ENCODE data around the gene MELTF.

MELTF gene

GRCh38 chr3:196975349-196975748 is 54.3 kb downstream of the MELTF start:
- no peaks in the 10 kb centered on the region for H4K20me1 ChIP-seq (ENCODE audit: insufficient read depth, low read length)
- H3K27me3 ChIP-seq (ENCODE audit: low read depth, low read length), result 0 out of 2 replicates have a peak, but pooled peaks cover 3% of the 10 kb centered on the region
- H3K79me2 ChIP-seq (ENCODE audit: low read length), result no peaks in the 10 kb centered on the region
- H3K27ac ChIP-seq (ENCODE audit: low read length), result no peak overlapping the region
- H3K4me3 ChIP-seq (ENCODE audit: low read length), result no peak overlapping the region
- H3K4me1 ChIP-seq (ENCODE audit: low read length), result no peaks in the 10 kb centered on the region
- H3K36me3 ChIP-seq (replicated peaks; ENCODE audit: low read depth, low read length), result no peaks in the 10 kb centered on the region
- H3K4me2 ChIP-seq (ENCODE audit: low read length), result no peak overlapping the region
- H3K9ac ChIP-seq (ENCODE audit: low read length), result no peak overlapping the region
- TF ChIP-seq EZH2phosphoT487 (IDR thresholded peaks at IDR 0.05; ENCODE audit: low read depth) (no peak), CTCF (IDR thresholded peaks at IDR 0.05; ENCODE audit: low read depth, low read length) (no peak)
- H3K9me3 ChIP-seq (ENCODE audit: insufficient read depth, low read length), result no peaks in the 10 kb centered on the region
- H2AFZ ChIP-seq (ENCODE audit: low read depth, low read length), result no peak overlapping the region

- no peaks in the 10 kb centered on the region for H3K9me3 ChIP-seq (ENCODE audit: insufficient read depth, low read length)
- no peak overlapping the region for H3K27ac ChIP-seq (ENCODE audit: low read length)
- H2AFZ ChIP-seq (ENCODE audit: low read depth, low read length), result no peak overlapping the region
- no peaks in the 10 kb centered on the region for H3K36me3 ChIP-seq (replicated peaks; ENCODE audit: low read depth, low read length)
- H4K20me1 ChIP-seq (ENCODE audit: insufficient read depth, low read length), result no peaks in the 10 kb centered on the region
- H3K4me1 ChIP-seq (ENCODE audit: low read length), result peaks cover 3% of the 10 kb centered on the region; the same call in 1 of the 2 replicates
- H3K4me3 ChIP-seq (ENCODE audit: low read length), result no peak overlapping the region
- TF ChIP-seq EZH2phosphoT487 (IDR thresholded peaks at IDR 0.05; ENCODE audit: low read depth) (no peak), CTCF (IDR thresholded peaks at IDR 0.05; ENCODE audit: low read depth, low read length) (no peak)
- H3K4me2 ChIP-seq (ENCODE audit: low read length), result no peak overlapping the region
- H3K27me3 ChIP-seq (ENCODE audit: low read depth, low read length), result 0 out of 2 replicates have a peak, but pooled peaks cover 3% of the 10 kb centered on the region
- H3K9ac ChIP-seq (ENCODE audit: low read length), result no peak overlapping the region
- no peaks in the 10 kb centered on the region for H3K79me2 ChIP-seq (ENCODE audit: low read length)
These were observed 55.0 kb downstream of the MELTF start for GRCh38 chr3:196974661-196975060.

GRCh38 chr3:196971094-196971698 is 58.4 kb downstream of the MELTF start:
- no peak overlapping the region for H2AFZ ChIP-seq (ENCODE audit: low read depth, low read length)
- H3K4me1 ChIP-seq (ENCODE audit: low read length), result peaks cover 3% of the 10 kb centered on the region; the same call in 1 of the 2 replicates
- H3K9ac ChIP-seq (ENCODE audit: low read length), result no peak overlapping the region
- H3K4me2 ChIP-seq (ENCODE audit: low read length), result no peak overlapping the region
- H3K9me3 ChIP-seq (ENCODE audit: insufficient read depth, low read length), result no peaks in the 10 kb centered on the region
- TF ChIP-seq EZH2phosphoT487 (IDR thresholded peaks at IDR 0.05; ENCODE audit: low read depth), result no peak
- TF ChIP-seq CTCF (IDR thresholded peaks at IDR 0.05; ENCODE audit: low read depth, low read length), result no peak
- H3K36me3 ChIP-seq (replicated peaks; ENCODE audit: low read depth, low read length), result peaks cover 4% of the 10 kb centered on the region
- H3K4me3 ChIP-seq (ENCODE audit: low read length), result no peak overlapping the region
- H3K27me3 ChIP-seq (ENCODE audit: low read depth, low read length), result 0 out of 2 replicates have a peak, but pooled peaks cover 3% of the 10 kb centered on the region
- H4K20me1 ChIP-seq (ENCODE audit: insufficient read depth, low read length), result no peaks in the 10 kb centered on the region
- no peak overlapping the region for H3K27ac ChIP-seq (ENCODE audit: low read length)
- H3K79me2 ChIP-seq (ENCODE audit: low read length), result no peaks in the 10 kb centered on the region

DNA sequence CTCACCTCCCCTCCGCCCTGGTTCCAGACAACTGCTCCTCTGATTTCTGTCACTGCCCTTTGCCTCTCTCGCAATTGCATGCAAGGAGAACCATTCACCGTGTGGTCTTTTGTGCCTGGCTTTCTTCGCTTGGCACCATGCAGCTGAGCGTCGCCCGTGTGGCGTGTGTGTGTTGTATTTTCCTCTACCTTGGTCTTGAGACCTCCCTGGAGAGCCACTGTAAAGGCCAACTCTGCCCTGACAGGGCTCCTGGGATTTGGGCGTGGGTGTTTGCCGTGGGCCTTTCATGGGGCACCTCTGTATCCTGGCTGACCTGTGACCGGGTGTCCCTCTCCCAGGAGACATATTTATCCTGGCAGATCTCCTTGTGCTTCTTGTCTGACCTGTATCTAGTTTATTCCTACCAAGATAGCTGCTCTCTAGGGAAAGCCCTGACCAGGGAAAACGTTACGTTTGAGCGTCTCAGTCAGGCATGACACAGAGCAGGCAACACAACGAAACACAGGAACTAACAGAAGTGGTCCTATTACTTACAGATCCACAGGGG is 59.0 kb downstream of the MELTF start:
- Histone ChIP-seq H3K79me2 (ENCODE audit: low read length) (no peaks in the 10 kb centered on the region), H2AFZ (ENCODE audit: low read depth, low read length) (no peak overlapping the region), H3K27ac (ENCODE audit: low read length) (no peak overlapping the region), H3K4me2 (ENCODE audit: low read length) (no peak overlapping the region), H3K9me3 (ENCODE audit: insufficient read depth, low read length) (peaks cover 5% of the 10 kb centered on the region; the same call in 1 of the 2 replicates), H3K36me3 (replicated peaks; ENCODE audit: low read depth, low read length) (peaks cover 9% of the 10 kb centered on the region), H4K20me1 (ENCODE audit: insufficient read depth, low read length) (no peaks in the 10 kb centered on the region), H3K9ac (ENCODE audit: low read length) (no peak overlapping the region), H3K27me3 (ENCODE audit: low read depth, low read length) (0 out of 2 replicates have a peak, but pooled peaks cover 3% of the 10 kb centered on the region), H3K4me1 (ENCODE audit: low read length) (peaks cover 3% of the 10 kb centered on the region; the same call in 1 of the 2 replicates), H3K4me3 (ENCODE audit: low read length) (no peak overlapping the region)
- TF ChIP-seq CTCF (IDR thresholded peaks at IDR 0.05; ENCODE audit: low read depth, low read length), result no peak
- no peak for TF ChIP-seq EZH2phosphoT487 (IDR thresholded peaks at IDR 0.05; ENCODE audit: low read depth)

All from OCI-LY3 (cell line).